Prostate gland (tissue), 2 donors: ENCODE data around the gene NAV2.

Source experiments
- CTCF ChIP-seq, 4 experiments: fragments of 200-600 bp in 2 of 4; fragments of 450-650 bp in 2 of 4; sonication (generic) in 2 of 4; IDR thresholded peaks; 1 replicate in 3 of 4; 2 replicates in 1 of 4; pipeline ENCODE4 v1.5.1; 2016 to 2019; ENCODE audit warnings: antibody characterized with exemption in 4 of 4, mild to moderate bottlenecking in 2 of 4, moderate library complexity in 2 of 4
- POLR2A ChIP-seq: fragments of 450-650 bp; IDR thresholded peaks from one replicate; pipeline ENCODE4 v1.6.1; 2016; ENCODE audit warnings: antibody characterized with exemption, mild to moderate bottlenecking
- POLR2AphosphoS5 ChIP-seq: sonication (generic); formaldehyde crosslinking; IDR thresholded peaks from one replicate; pipeline ENCODE4 v1.6.1; 2017; ENCODE audit warnings: antibody characterized with exemption

GRCh38 chr11:19719960-19720359 lies 7.3 kb downstream of the NAV2 start:
- TF ChIP-seq CTCF (IDR thresholded peaks at IDR 0.05), result no peak
- no peak for TF ChIP-seq POLR2A
- no peak for TF ChIP-seq POLR2AphosphoS5
